Pancreas (tissue), 10 donors: ENCODE data around the gene SMIM3. TPM values are rescaled to one million over a fixed set of nuclear protein-coding genes. Genes with fewer than 3 reads are reported as not detected.
A peak's percentile ranks its signal among the peaks of the same experiment; 100 is the strongest.

ENCODE experiments used
- ATAC-seq, 4 donors: fragments of 200-7000 bp; cut with Tn5 transposase; one replicate each; pipeline versions ENCODE4 v1.8.0 to v1.9.1; 2020; ENCODE audit warnings: mild to moderate bottlenecking in 4 of 4, moderate library complexity in 4 of 4
- DNase-seq, 6 donors: peaks; one replicate each; pipeline ENCODE4 v3.0.0-alpha.2; 2020
- FAIRE-seq: peaks from 2 replicates; lab custom pipeline; 2012; peaks lifted over from hg19 to GRCh38; lab: Jason Lieb, UNC
- H3K27ac ChIP-seq, 4 donors: fragments of 200-600 bp; sonication (generic); 1 replicate in 3 of 4; 2 replicates in 1 of 4; pipeline versions ENCODE4 v1.5.0 to v1.8.0; 2020
- H3K27me3 ChIP-seq, 4 donors: fragments of 200-600 bp; one replicate each; pipeline ENCODE4 v1.8.0; 2021
- H3K36me3 ChIP-seq, 3 donors: fragments of 200-600 bp; sonication (generic) in 1 of 3; one replicate each; pipeline versions ENCODE4 v1.5.0 to v1.8.0; 2020 to 2021
- H3K4me1 ChIP-seq, 3 donors: fragments of 200-600 bp; one replicate each; pipeline ENCODE4 v1.8.0; 2021
- H3K4me3 ChIP-seq, 4 donors: fragments of 200-600 bp; sonication (generic) in 2 of 4; one replicate each; pipeline versions ENCODE4 v1.5.0 to v1.8.0; 2020 to 2021
- H3K9me3 ChIP-seq, 4 donors: fragments of 200-600 bp; one replicate each; pipeline ENCODE4 v1.8.0; 2021
- CTCF ChIP-seq, 4 donors: fragments of 200-600 bp; sonication (generic) in 3 of 4; IDR thresholded peaks; one replicate each; pipeline versions ENCODE4 v1.5.0 to v1.8.0; 2021; ENCODE audit warnings: antibody characterized with exemption in 4 of 4
- WGBS, 2 donors: extraction: QIAGEN DNeasy Blood & Tissue Kit; methylation state at CpG; one replicate each; pipeline ENCODE4 v1.1.7; 2013; 5-methylcytosine and 5-hydroxymethylcytosine counted together
- intact Hi-C, 3 donors: fragments of 100-400 bp; cut with DNase I; formaldehyde crosslinking; loops; one replicate each; pipeline versions ENCODE4 v1.11.1 to v1.14.2; 2022
- polyA plus RNA-seq, 2 donors: library from polyadenylated mRNA; stranded (reverse); fragments of 200-250 nt; gene quantifications; one replicate each; pipeline ENCODE4 v1.2.3, GENCODE V29; 2013
- total RNA-seq, 6 donors: library from RNA; stranded (reverse); fragmentation: NEBNext Ultra II Directional in 4 of 6; extraction: Animal tissue kit (Norgen Biotek cat#: 25700) in 4 of 6; gene quantifications; one replicate each; pipeline versions ENCODE4 v1.2.1 to v1.2.4, GENCODE V29; 2021 to 2023
- donor health status: healthy with polysubstance abuse.
- donor health status: DM: no; HTN: no; CAD: no; lungs with moderate emphysema.
- donor health status: DM: no; HTN: no; CAD: no.
- donor health status: control.
- donor health status: control.
- donor health status: Bipolar disorder and iron deficiency.
- donor health status: DM: yes; HTN: yes; CAD: no.
- donor health status: DM: no; HTN: no; CAD: no.
- donor health status: DM: no; HTN: no; CAD: no.
- donor health status: DM: yes; HTN: yes; CAD: no.

The SMIM3 gene
- total and polyA plus RNA-seq, 8 donors = 9.7 to 33.1 (median 13.2) TPM

GRCh38 chr5:150758203-150758530 is 20.4 kb upstream of the SMIM3 start:
- H3K4me1 ChIP-seq = peaks cover 30 to 35% (median 32%) of the 10 kb centered on the region in 3 donors
- FAIRE-seq (no peak), DNase-seq (peak in 2 of 6 donors; percentile 45 to 49), ATAC-seq (peak; percentile 31 to 52 (median 36))
- H3K4me3 ChIP-seq = peak overlapping the region; percentile 43 to 60 (median 58)
- no peaks in the 10 kb centered on the region for H3K27me3 ChIP-seq
- H3K36me3 ChIP-seq = peaks cover 0 to 5% (median 2%) of the 10 kb centered on the region in 3 donors
- intact Hi-C loops = no loop called here
- no peaks in the 10 kb centered on the region for H3K9me3 ChIP-seq
- H3K27ac ChIP-seq = peak overlapping the region; percentile 86 to 95 (median 94)
- no peak for TF ChIP-seq CTCF (IDR thresholded peaks at IDR 0.05)
- WGBS, 2 donors = 2% methylated on average over 12 of the region's 12 CpGs

- Histone ChIP-seq H3K4me3 (peak within 1 kb of the TSS; percentile 43 to 60 (median 58)), H3K9me3 (no peaks in the 10 kb centered on the region), H3K36me3 (no peaks in the 10 kb centered on the region), H3K4me1 (peaks cover 26 to 38% (median 30%) of the 10 kb centered on the region in 3 donors), H3K27ac (peak within 1 kb of the TSS; percentile 86 to 95 (median 94)), H3K27me3 (no peaks in the 10 kb centered on the region)
- FAIRE-seq (peak; percentile 95), ATAC-seq (peak; percentile 89 to 95 (median 92)), DNase-seq (peak; percentile 94 to 97 (median 94))
- intact Hi-C loops = no loop called here
- TF ChIP-seq CTCF (IDR thresholded peaks at IDR 0.05) = no peak
- 1% methylated on average over 51 of the region's 51 CpGs for WGBS, 2 donors
These were observed 19.8 kb upstream of the SMIM3 start, which contains the start of gene DCTN4 for GRCh38 chr5:150758531-150759333. Gene DCTN4, minus strand, starts transcription at chr5:150759017. Its CDS starts 24 bp downstream, at chr5:150758993.

GRCh38 chr5:150759334-150759583 is 19.3 kb upstream of the SMIM3 start:
- peak overlapping the region; percentile 43 to 60 (median 58) for H3K4me3 ChIP-seq
- WGBS, 2 donors = 40 to 46% methylated on average over 4 of the region's 4 CpGs
- no peak for ATAC-seq
- peaks cover 24 to 38% (median 27%) of the 10 kb centered on the region in 3 donors for H3K4me1 ChIP-seq
- intact Hi-C loops = no loop called here
- H3K27me3 ChIP-seq = no peaks in the 10 kb centered on the region
- TF ChIP-seq CTCF (IDR thresholded peaks at IDR 0.05) = no peak
- DNase-seq = no peak
- no peaks in the 10 kb centered on the region for H3K36me3 ChIP-seq
- peak overlapping the region; percentile 86 to 95 (median 94) for H3K27ac ChIP-seq
- FAIRE-seq = no peak
- H3K9me3 ChIP-seq = no peaks in the 10 kb centered on the region

- H3K4me3 ChIP-seq = no peak overlapping the region
- WGBS, 2 donors = 88 to 94% methylated on average over 5 of the region's 5 CpGs
- no peak for TF ChIP-seq CTCF (IDR thresholded peaks at IDR 0.05)
- H3K27me3 ChIP-seq = no peaks in the 10 kb centered on the region
- ATAC-seq = no peak
- peaks cover under 1 to 16% (median 5%) of the 10 kb centered on the region in 3 donors for H3K4me1 ChIP-seq
- H3K36me3 ChIP-seq = no peaks in the 10 kb centered on the region
- H3K27ac ChIP-seq = no peak overlapping the region
- FAIRE-seq = no peak
- intact Hi-C loops = no loop called here
- no peak for DNase-seq
- H3K9me3 ChIP-seq = no peaks in the 10 kb centered on the region
These were observed 16.3 kb upstream of the SMIM3 start for GRCh38 chr5:150762211-150762610.
